Measurements from ENCODE around the gene SLC43A2.

SLC43A2 gene

GRCh38 chr17:1624650-1625049 lies 4.0 kb downstream of the SLC43A2 start:
- POLR2A ChIA-PET, result interaction anchor here (2.5 kb wide), 1 partner anchor 50 kb away, joined by 7 read pairs; no protein-coding TSS in a partner anchor
- H3K4me1 ChIP-seq (ENCODE audit: control insufficient read depth, insufficient read depth, low read length), result no peaks in the 10 kb centered on the region; the same call in 1 of the 2 replicates
- CTCF ChIA-PET, result interaction anchor here (0.6 to 1.9 kb wide), 2 partner anchors 47 to 50 kb away, joined by 4 to 9 read pairs; no protein-coding TSS in a partner anchor
- no peak overlapping the region for H3K4me3 ChIP-seq (ENCODE audit: low read depth, low read length)
- TF ChIP-seq ZNF2 (tag by site-specific recombination; IDR thresholded peaks at IDR 0.05), result no peak
- no peak for TF ChIP-seq TRIM28 (IDR thresholded peaks at IDR 0.05; ENCODE audit: borderline replicate concordance, low read length)
- no peak for TF ChIP-seq ZNF830 (tag by site-specific recombination; IDR thresholded peaks at IDR 0.05; ENCODE audit: low read depth)
- no peak for TF ChIP-seq ZNF202 (tag by site-specific recombination; IDR thresholded peaks at IDR 0.05; ENCODE audit: borderline replicate concordance)
- no peaks in the 10 kb centered on the region for H3K36me3 ChIP-seq (ENCODE audit: control insufficient read depth in 2 of 2, insufficient read depth in 1 of 2, low read length in 2 of 2)
- H3K9me3 ChIP-seq (ENCODE audit: control insufficient read depth, insufficient read depth, low read depth, low read length), result no peaks in the 10 kb centered on the region
- H3K27ac ChIP-seq (ENCODE audit: extremely low read depth, low read depth, low read length), result no peak overlapping the region

GRCh38 chr17:1623057-1623630 lies 5.5 kb downstream of the SLC43A2 start:
- Histone ChIP-seq H3K4me1 (ENCODE audit: control insufficient read depth, insufficient read depth, low read length) (no peaks in the 10 kb centered on the region; the same call in 1 of the 2 replicates), H3K9me3 (ENCODE audit: control insufficient read depth, insufficient read depth, low read depth, low read length) (no peaks in the 10 kb centered on the region), H3K27ac (ENCODE audit: extremely low read depth, low read depth, low read length) (no peak overlapping the region), H3K36me3 (ENCODE audit: control insufficient read depth in 2 of 2, insufficient read depth in 1 of 2, low read length in 2 of 2) (no peaks in the 10 kb centered on the region), H3K4me3 (ENCODE audit: low read depth, low read length) (no peak overlapping the region)
- TF ChIP-seq, protein P1, sequence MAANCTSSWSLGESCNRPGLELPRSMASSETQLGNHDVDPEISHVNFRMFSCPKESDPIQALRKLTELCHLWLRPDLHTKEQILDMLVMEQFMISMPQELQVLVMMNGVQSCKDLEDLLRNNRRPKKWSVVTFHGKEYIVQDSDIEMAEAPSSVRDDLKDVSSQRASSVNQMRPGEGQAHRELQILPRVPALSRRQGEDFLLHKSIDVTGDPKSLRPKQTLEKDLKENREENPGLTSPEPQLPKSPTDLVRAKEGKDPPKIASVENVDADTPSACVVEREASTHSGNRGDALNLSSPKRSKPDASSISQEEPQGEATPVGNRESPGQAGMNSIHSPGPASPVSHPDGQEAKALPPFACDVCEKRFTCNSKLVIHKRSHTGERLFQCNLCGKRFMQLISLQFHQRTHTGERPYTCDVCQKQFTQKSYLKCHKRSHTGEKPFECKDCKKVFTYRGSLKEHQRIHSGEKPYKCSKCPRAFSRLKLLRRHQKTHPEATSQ (tag by site-specific recombination; IDR thresholded peaks at IDR 0.05), result no peak
- POLR2A ChIA-PET, result interaction anchor here (0.5 kb wide), 1 partner anchor 10 kb away, joined by 7 read pairs; no protein-coding TSS in a partner anchor
- CTCF ChIA-PET, result interaction anchor here (0.6 kb wide), 2 partner anchors 47 to 1425 kb away, joined by 3 to 7 read pairs; no protein-coding TSS in a partner anchor

GRCh38 chr17:1621273-1621954 lies 7.2 kb downstream of the SLC43A2 start:
- Histone ChIP-seq H3K4me3 (ENCODE audit: low read depth, low read length) (no peak overlapping the region), H3K27ac (ENCODE audit: extremely low read depth, low read depth, low read length) (no peak overlapping the region), H3K9me3 (ENCODE audit: control insufficient read depth, insufficient read depth, low read depth, low read length) (no peaks in the 10 kb centered on the region), H3K4me1 (ENCODE audit: control insufficient read depth, insufficient read depth, low read length) (peaks cover 6% of the 10 kb centered on the region; the same call in 1 of the 2 replicates), H3K36me3 (ENCODE audit: control insufficient read depth in 2 of 2, insufficient read depth in 1 of 2, low read length in 2 of 2) (no peaks in the 10 kb centered on the region)
- TF ChIP-seq ZNF202 (tag by site-specific recombination; IDR thresholded peaks at IDR 0.05; ENCODE audit: borderline replicate concordance) (no peak), ZNF239 (tag by site-specific recombination; IDR thresholded peaks at IDR 0.05) (no peak), ZNF776 (tag by site-specific recombination; IDR thresholded peaks at IDR 0.05; ENCODE audit: borderline replicate concordance) (no peak), ZFP41 (tag by site-specific recombination; IDR thresholded peaks at IDR 0.05; ENCODE audit: borderline replicate concordance) (no peak), ZNF555 (tag by site-specific recombination; conservative IDR thresholded peaks at IDR 0.05) (no peak), PRDM4 (tag by site-specific recombination; IDR thresholded peaks at IDR 0.05) (no peak), ZNF621 (tag by site-specific recombination; IDR thresholded peaks at IDR 0.05) (no peak), ZNF704 (tag by site-specific recombination; IDR thresholded peaks at IDR 0.05) (no peak), ZNF76 (tag by site-specific recombination; IDR thresholded peaks at IDR 0.05; ENCODE audit: borderline replicate concordance, low read depth) (no peak), ZNF311 (tag by site-specific recombination; IDR thresholded peaks at IDR 0.05; ENCODE audit: borderline replicate concordance) (no peak), ZNF112 (tag by site-specific recombination; IDR thresholded peaks at IDR 0.05) (no peak), ZNF529 (tag by site-specific recombination; IDR thresholded peaks at IDR 0.05; ENCODE audit: insufficient replicate concordance) (no peak), ZNF155 (tag by site-specific recombination; IDR thresholded peaks at IDR 0.05) (no peak), ZBTB21 (tag by site-specific recombination; IDR thresholded peaks at IDR 0.05) (no peak), ZNF280D (tag by site-specific recombination; IDR thresholded peaks at IDR 0.05) (no peak)
- ChIA-PET CTCF (interaction anchor here (1.1 kb wide), 1 partner anchor 9 kb away, joined by 7 read pairs; no protein-coding TSS in a partner anchor), POLR2A (interaction anchor here (1.4 kb wide), 1 partner anchor 105 kb away, joined by 3 read pairs; the partner anchor contains the start of gene INPP5K)
